GF-D8 (cell line): ENCODE data around the gene GNB1.
"Not testable (repeated sequence)": the region's sequence is repeated elsewhere in the genome, so short reads cannot be mapped to it uniquely, and the experiment has no call there.

Experiments
- DNase-seq: peaks from one replicate; lab custom pipeline; 2025; lab: John Stamatoyannopoulos, UW

The GNB1 gene

DNA sequence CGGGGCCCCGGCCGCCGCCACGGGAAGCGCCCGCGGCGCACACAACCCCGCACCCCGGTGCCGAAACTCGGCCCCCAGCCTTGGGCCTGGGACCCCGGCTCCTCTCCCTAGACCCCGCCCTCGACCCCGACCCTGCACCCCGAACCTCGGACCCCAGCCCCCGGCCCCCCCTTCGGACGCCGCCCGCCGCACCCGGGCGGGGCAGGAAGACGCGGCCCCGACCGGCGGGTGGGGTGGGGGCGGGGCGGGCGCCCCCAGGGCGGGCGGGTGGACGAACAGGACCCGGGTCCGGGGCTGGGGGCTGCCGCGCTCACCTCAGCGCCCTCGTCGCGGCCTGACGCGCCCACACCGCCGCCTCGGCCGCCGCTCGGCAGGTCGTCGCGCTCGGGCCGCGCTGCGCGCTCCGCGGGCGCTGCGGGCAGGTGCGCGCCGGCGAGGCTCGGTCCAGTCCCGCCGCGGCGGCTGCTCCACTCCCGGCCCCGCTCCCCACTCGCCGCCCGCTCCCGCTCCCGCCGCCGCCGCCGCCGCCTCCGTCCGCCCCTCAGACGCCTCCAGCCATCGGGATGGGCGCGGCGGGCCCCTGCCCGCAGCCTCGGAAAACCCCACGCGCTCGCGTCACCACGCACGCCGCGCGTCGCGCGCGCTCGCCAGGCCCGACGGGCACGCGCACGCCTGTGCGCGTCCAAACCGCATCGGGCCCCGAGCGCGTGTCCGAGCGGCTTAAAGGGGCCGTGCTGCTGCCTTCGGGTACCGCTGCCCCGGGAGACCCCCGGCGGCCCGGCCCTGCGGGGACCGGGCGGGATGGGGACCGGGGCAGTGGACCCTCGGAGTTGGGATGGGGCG lies at the start of gene GNB1:
TSS of gene GNB1 (minus strand) at position 582 of the 843 bp plus-strand sequence. CDS start 65,634 bp downstream, outside the sequence.
- DNase-seq = peak; percentile 51

GRCh38 chr1:1940123-1940425 lies 49.2 kb upstream of the GNB1 start:
- DNase-seq = no peak

GRCh38 chr1:1939296-1940122 lies 48.6 kb upstream of the GNB1 start:
- no peak for DNase-seq

DNA sequence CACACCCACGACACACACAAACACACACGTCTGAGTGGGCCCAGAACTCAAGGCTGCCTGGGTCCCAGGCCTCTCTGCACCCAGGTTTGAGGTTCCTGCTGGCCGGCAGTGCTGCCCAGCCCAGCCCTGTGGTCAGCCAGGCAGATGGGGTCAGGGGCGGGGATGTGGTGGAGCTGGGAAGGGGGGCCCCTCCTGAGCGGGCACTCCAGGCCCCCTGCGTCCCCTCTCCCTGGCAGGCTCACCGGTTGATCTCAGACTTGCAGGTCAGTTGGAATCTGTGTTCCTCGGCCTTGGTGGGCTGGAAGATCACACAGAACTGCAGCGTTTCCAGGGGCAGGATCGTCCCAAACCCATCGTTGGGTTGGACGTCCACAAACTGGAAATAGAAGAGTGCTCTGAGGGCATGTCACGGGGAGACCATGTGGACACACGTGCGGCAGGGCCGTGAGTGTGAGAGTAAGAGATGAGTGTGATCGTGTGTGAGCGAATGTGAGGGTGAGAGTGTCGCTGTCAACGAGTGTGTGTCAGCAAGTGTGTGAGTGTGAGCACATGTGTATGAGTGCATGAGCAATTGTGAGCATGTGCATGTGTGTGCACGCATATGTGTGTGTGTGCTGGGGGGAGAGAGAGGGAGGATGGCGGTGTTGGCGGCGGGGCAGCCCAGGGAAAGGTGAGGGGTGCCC lies 47.9 kb upstream of the GNB1 start:
- DNase-seq = no peak

DNA sequence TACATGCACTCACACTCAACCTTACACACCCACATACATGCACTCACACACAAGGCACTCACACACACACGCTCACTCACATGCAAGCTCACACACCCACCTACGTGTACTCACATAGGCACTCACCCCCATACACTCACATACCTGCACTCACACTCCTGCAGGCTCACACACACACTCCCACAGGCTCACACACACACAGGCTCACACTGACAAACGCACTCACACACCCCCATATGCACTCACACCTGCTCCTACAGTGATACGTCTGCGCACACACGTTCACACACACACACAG lies 47.3 kb upstream of the GNB1 start:
- DNase-seq = no peak

DNA sequence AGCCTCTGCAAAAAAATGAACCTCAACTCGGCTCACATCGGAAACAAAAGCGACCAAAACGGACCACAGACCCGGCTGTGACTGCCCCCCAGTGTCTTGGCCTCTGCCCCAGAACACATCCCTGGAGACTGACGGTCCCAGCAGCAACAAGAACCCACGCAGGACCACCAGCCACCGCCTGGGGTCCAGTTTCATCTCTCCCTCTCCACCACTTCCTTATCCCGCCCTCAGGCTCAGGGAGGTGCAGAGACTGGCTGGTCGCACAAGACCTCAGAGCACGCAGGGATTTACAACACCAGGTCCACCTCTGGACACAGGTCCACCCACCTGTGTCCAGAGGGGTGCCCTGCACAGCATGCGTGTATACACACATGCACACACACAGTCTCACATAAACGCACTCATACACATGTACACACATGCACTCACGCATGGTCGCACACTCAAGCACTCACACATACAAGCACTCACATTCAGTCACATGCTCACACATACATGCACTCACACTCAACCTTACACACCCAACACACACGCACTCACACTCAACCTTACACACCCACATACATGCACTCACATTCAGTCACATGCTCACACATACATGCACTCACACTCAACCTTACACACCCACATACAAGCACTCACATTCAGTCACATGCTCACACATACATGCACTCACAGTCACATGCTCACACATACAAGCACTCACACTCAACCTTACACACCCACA lies 46.8 kb upstream of the GNB1 start:
- DNase-seq = no peak

- no peak for DNase-seq
Observed at GRCh38 chr1:1937061-1937460, 46.2 kb upstream of the GNB1 start.

DNA sequence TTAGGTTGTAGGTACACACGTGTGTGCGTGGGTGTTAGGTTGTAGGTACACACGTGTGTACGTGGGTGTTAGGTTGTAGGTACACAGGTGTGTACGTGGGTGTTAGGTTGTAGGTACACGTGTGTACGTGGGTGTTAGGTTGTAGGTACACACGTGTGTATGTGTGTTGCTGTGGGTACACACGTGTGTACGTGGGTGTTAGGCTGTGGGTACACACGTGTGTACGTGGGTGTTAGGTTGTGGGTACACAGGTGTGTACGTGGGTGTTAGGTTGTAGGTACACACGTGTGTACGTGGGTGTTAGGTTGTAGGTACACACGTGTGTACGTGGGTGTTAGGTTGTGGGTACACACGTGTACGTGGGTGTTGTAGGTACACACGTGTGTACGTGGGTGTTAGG lies 44.0 kb upstream of the GNB1 start:
- DNase-seq = not testable (repeated sequence)

- DNase-seq = no peak
Observed at GRCh38 chr1:1929639-1930545, 39.0 kb upstream of the GNB1 start.

DNA sequence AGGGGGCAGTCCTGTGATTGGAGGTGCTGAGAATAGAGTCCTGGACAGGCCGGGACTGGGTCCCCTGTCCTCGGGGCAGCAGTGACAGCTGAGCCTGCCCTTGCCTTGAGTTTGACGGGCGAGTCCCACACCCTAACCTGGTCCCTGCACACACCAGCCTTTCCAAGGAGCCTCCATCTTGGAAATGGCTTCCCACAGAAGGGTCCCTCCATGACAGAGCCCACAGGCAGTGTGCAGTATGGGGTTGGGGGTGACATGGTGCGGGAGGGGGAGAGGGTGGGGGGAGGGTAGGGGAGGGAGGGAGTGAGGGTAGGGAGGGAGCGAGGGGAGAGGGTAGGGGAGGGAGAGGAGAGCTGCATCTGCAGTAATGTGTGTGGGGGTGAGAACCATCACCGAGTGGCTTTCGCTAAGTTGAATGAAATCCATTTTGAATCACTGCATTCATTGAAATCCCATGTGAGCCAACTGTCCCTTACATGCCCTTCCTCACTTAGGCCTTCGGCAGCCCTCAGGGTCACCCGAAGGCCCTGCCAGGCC lies 38.3 kb upstream of the GNB1 start:
- no peak for DNase-seq

DNA sequence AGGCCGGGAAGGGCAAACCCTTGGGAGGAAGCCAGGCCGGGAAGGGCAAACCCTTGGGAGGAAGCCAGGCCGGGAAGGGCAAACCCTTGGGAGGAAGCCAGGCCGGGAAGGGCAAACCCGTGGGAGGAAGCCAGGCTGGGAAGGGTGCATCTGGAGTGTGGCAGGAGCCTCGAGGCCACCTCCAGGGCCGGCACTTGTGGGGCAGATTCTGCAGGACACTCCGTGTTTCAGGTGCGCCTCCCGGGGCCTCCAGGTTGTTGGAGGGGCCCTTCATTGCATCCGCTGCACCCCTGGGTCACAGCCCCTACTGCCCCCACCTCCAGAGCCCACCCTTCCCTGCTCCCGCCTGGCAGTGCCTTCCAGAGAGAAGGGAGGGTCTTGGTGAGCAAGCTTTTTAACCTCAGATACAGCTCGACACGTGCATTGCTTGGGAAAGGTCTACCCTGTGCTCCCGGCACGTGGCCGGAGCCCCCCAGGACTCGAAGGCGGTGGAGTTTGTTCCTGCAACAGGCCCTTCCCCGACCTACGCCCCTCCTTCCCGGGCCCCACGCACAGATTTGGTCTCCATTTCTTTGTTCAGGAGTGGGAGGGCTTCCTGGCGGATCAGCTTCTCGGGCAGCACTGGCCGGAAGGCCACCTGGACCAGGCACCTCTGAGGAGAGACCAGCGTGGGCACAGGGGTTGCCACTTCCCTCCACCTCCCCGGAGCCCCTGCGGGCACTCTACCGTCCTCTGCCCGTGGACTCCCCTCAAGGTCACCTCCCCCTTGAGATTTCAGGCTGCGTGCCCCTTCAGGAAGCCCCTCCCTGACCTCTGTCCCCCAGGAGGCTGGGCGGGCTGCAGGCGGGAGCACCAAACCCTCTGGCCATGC lies 37.6 kb upstream of the GNB1 start:
- DNase-seq = no peak

DNA sequence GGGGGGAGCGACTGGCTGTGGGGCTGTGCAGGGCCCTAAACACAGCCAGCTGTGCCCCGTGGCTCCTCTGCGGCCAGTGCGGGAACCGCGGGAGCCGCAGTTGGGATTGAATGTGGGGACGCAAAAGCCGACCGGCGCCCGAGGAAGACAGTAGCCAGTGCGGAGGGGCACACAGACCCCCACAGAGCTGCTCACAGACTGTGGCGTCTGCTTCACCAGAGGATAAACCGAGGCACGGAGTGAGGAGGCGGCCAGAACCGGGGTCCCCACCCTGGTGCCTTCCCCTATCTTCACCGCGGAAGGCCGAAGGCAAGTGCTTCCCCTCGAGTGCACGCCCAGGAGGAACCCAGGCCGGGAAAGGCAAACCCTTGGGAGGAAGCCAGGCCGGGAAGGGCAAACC lies 36.9 kb upstream of the GNB1 start:
- no peak for DNase-seq

- no peak for DNase-seq
Observed at GRCh38 chr1:1926886-1927660, 36.2 kb upstream of the GNB1 start.

DNA sequence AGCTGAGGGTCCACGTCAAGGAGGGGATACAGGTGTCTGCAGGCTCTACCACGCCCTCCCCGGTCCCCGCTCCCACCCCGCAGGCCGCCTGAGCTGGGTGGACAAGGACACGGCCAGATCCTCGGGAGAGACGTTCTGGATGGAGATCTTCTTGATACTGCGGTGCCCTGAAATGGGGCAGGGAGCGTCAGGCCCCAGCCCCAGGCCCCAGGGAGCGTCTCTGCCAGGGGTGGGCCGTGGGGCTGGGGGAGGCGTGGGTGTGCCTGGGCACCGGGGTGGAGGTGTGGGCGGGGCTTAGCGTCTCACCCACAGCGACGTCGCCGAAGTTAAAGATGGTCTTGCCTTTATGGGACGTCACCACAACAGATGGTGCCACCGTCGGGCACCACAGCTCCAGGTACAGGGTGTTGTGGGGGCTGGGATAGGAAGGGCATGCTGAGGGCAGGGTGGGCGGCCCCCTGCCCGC lies 35.5 kb upstream of the GNB1 start:
- no peak for DNase-seq

DNA sequence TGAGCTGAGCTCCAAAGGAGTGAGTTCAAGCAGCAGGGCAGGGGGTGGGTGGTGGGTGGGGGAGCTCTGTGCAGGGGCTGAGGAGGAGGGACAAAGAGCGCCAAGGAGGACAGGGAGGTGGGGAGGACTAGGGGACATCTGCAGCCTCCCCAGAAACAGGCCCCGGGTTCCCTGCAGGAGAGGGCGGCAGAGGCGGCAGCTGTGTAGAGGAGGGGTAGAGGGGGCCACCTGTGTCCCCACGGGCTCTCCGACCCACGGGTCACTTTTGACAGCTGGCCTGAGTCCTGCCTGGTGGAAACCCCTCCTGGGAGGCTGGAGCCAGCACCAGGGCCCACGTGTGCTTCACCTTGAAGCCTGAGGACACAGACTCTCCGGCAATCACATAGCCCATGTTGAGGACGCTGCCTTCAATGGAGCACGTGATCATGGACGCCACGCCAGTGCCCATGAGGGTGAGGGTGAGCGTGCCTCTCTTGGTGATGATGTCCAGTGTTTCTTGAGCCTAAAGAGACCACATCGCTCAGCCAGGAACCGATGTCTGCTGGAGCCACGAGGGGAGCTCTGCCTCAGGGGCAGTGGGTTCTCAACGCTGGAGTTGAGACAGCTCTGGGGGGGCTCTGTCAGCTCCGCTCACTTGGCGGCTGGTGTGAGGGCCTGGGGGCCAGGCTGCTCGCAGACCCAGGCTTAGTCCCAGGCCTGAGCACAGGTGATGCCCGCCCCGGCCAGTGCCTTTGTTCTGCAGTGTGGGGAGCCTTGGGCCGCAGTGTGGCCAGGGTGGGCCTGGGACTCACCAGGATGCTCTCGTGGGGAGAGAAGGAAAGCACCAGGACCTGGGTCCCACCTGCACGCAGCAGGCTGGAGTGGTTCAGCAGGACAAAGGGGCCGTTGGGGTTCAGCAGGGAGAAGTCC lies 34.8 kb upstream of the GNB1 start:
- no peak for DNase-seq

DNA sequence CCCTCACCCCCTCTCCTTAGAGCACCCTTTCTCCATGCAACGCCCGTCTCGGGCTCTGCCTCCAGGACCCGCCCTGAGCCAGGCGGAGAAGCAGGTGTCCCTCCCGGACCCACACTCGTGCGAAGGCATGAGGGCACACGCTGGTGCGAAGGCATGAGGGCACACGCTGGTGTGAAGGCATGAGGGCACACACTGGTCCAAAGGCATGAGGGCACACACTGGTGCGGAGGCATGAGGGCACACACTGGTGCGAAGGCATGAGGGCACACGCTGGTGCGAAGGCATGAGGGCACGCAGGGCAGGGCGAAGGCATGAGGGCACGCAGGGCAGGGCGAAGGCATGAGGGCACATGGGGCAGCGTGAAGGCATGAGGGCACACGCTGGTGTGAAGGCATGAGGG lies 34.0 kb upstream of the GNB1 start:
- no peak for DNase-seq

DNA sequence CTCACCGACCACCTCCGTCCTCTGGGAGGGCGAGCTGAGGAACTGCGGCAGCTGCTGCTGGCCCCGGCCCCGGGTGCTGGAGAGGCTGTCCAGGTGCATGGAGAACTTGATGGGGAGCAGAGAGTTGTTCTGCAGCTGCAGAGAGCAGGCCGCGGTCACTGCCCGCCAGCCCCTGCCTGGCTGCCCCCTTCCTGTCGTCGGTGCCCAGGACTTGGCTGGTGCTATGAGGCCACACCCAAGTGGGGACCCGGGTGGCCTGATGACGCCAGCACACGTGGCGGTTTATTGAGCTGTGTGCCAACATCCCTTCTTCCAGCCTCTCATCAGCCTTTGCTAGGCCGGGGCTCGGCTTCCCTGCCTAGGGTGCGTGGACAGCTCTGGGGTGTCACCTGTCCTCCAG lies 33.5 kb upstream of the GNB1 start:
- DNase-seq = no peak
